Activated CD8-positive, alpha-beta memory T cell treated with anti-CD3 and anti-CD28 coated beads, Interleukin-2, amount 50 U/mL, for 1 hour (primary cell): ENCODE measurements around the gene USP6NL.
"Not testable (repeated sequence)": the region's sequence is repeated elsewhere in the genome, so short reads cannot be mapped to it uniquely, and the experiment has no call there.

ENCODE experiments used
- DNase-seq: peaks from one replicate; pipeline ENCODE4 v3.0.0-alpha.2; 2020; ENCODE audit errors: extremely low read depth

USP6NL gene

GRCh38 chr10:11515596-11516430 lies 95.6 kb downstream of the USP6NL start:
- DNase-seq: peak; percentile 7

- no peak for DNase-seq
Measured at GRCh38 chr10:11513727-11514126, 97.7 kb downstream of the USP6NL start.

GRCh38 chr10:11512596-11512995 lies 98.9 kb downstream of the USP6NL start:
- DNase-seq: no peak

GRCh38 chr10:11511321-11511720 lies 100.1 kb downstream of the USP6NL start:
- no peak for DNase-seq

GRCh38 chr10:11510736-11511135 lies 100.7 kb downstream of the USP6NL start:
- no peak for DNase-seq

GRCh38 chr10:11510281-11510680 lies 101.2 kb downstream of the USP6NL start:
- DNase-seq: no peak

- DNase-seq: no peak
Measured at GRCh38 chr10:11509036-11509435, 102.4 kb downstream of the USP6NL start.

- DNase-seq: no peak
Measured at GRCh38 chr10:11506247-11506789, 105.1 kb downstream of the USP6NL start.

GRCh38 chr10:11505639-11506038 lies 105.8 kb downstream of the USP6NL start:
- DNase-seq: no peak

- DNase-seq: no peak
Measured at GRCh38 chr10:11504566-11505285, 106.7 kb downstream of the USP6NL start.

GRCh38 chr10:11501600-11501999 lies 109.8 kb downstream of the USP6NL start:
- no peak for DNase-seq

- no peak for DNase-seq
Measured at GRCh38 chr10:11499425-11500071, 111.9 kb downstream of the USP6NL start.

GRCh38 chr10:11498399-11498798 lies 113.1 kb downstream of the USP6NL start:
- DNase-seq: no peak

- DNase-seq: not testable (repeated sequence)
Measured at GRCh38 chr10:11494923-11495322, 116.5 kb downstream of the USP6NL start.

GRCh38 chr10:11493646-11494045 lies 117.8 kb downstream of the USP6NL start:
- DNase-seq: no peak

- DNase-seq: no peak
Measured at GRCh38 chr10:11491087-11491486, 120.4 kb downstream of the USP6NL start.

- no peak for DNase-seq
Measured at GRCh38 chr10:11489591-11489990, 121.9 kb downstream of the USP6NL start.

GRCh38 chr10:11488126-11488525 lies 123.3 kb downstream of the USP6NL start:
- no peak for DNase-seq

- no peak for DNase-seq
Measured at GRCh38 chr10:11483201-11484148, 128.0 kb downstream of the USP6NL start.

- DNase-seq: no peak
Measured at GRCh38 chr10:11482306-11482705, 129.1 kb downstream of the USP6NL start.

- no peak for DNase-seq
Measured at GRCh38 chr10:11480687-11481086, 130.8 kb downstream of the USP6NL start.
